Measurements from ENCODE around the gene GP9.

GP9 gene

DNA sequence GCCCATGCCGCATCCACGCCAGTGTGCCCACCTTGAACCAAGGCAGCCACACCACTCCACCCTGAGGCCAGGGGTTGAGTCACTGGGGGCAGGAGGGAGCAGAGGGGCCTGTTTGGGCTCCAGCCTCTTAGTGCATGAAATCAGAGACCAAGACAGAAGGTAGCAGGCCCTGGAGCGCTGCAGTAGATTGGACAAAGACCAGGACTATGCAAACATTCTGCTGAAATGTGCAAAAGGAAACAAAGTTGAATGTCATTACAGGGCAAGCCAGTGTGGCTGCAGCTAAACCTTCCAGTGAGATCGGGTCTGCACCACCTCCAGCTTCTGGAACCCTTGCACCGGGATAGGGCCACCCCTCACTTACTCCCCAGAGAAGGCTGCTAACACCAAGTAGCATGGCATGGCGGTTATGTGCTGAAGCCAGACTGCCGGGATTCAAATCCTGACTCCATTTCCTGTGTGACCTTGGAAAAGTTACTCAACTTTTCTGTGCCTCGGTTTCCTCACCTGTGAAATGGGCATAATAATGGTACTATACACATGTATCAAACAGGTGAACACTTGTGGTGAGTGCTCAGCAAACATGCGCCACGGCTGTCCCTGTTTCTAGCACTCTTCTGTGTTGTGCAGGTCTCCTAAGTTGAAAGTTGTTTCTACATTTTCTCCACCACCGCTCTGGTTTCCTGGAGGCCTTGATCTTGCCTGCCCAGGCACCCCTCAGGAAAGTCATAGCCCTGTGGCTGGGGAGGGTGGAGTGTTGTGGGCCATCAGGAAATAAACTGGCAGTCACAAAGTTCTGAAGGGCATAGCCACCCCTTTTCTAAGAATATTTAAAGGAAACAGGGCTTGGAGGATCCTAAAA is 25.0 kb upstream of the GP9 start:
- TF ChIP-seq TAF1 (IDR thresholded peaks at IDR 0.05; ENCODE audit: low read depth, low read length) (no peak), POLR2AphosphoS5 (IDR thresholded peaks at IDR 0.05; ENCODE audit: low read depth, low read length) (no peak), SPI1 (IDR thresholded peaks at IDR 0.05; ENCODE audit: low read depth, low read length) (no peak), POLR2A (IDR thresholded peaks at IDR 0.05; ENCODE audit: low read depth, low read length) (no peak), PAX5 (IDR thresholded peaks at IDR 0.05; ENCODE audit: insufficient read depth, low read length, severe bottlenecking) (no peak), POU2F2 (IDR thresholded peaks at IDR 0.05; ENCODE audit: low read depth, low read length) (no peak)
- FAIRE-seq (no peak), DNase-seq (ENCODE audit: insufficient read length, low spot score) (no peak)

DNA sequence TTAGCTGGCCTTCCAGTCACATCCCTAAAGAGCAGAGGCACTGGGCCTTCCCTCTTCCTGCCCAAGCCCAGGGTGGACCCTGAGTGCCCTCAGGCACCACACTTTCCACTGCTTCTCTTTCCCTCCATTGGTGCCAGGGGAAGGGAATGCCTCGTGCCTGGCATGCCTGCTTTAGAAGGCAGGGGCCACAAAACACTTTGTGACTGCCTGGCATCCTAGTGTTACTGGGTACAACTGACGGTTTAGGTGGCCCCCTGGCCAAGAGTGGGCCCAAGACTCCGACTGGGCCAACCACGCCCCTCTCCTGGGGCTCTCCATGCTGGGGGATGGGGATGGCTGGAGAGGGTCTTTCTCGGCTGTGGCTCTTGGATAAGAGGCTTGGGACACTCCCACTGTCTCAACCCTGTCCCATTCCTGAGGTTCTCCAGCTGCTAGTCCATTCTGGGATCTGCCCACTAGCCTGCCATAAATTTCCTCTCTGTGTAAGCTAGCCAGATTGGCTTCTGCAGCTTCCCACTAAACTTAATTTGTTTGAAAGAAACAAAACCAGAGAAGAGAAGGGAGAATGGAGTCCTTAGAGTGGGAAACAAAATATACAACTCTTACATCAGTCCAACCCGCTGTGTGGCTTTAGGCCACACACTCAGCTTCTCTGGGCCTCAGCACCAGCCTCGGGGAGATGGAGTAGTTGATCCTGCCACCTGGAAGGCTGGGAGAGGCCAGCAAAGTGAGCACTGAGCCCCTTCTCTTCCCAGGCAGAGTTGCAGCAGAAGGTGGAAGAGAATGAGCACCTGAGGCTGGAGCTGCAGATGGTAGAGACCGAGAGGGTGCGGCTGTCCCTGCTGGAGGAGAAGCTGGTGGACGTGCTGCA is 24.1 kb upstream of the GP9 start:
- DNase-seq (ENCODE audit: insufficient read length, low spot score) (no peak), FAIRE-seq (no peak)
- TF ChIP-seq PAX5 (IDR thresholded peaks at IDR 0.05; ENCODE audit: insufficient read depth, low read length, severe bottlenecking) (no peak), SPI1 (IDR thresholded peaks at IDR 0.05; ENCODE audit: low read depth, low read length) (no peak), POLR2AphosphoS5 (IDR thresholded peaks at IDR 0.05; ENCODE audit: low read depth, low read length) (no peak), TAF1 (IDR thresholded peaks at IDR 0.05; ENCODE audit: low read depth, low read length) (no peak)

- DNase-seq (ENCODE audit: insufficient read length, low spot score) (no peak), FAIRE-seq (no peak)
- no peak for TF ChIP-seq POLR2A (IDR thresholded peaks at IDR 0.05; ENCODE audit: low read depth, low read length)
Measured at GRCh38 chr3:129037093-129037419, 23.5 kb upstream of the GP9 start.

DNA sequence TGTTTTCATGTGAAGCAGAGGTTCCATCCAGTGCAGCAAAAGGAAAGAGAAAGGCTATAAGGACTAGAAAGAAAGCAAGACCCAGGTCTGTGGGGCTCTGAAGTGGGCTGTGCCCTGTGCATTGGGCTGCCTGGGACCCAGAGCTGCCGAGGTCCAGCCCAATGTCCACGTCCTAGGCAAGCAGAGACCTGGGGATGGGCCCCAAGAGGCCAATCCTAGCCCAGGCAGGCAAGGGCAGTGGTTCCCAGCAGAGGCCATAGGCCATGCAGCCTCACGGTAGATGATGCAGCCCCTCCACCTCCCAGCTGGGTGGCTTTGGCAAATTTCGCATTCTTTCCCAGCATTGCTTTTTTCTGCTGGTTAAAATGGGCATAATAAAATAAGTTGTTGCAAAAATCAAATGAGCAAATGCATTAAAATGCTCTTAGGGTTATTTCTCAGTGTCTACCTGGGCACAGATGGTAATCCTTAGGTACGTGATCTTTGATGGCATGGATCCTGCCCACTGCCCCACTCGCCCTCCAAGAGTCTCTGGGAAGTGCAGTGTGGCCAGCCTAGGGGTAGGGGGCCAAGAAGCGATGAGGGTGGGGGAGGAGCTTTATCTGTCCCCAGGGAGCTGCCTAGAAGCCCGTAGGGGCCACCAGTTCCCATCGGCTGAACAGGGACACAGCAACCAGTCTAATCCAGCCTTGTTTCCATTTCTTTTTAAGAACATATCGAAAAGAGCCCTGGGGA is 22.3 kb upstream of the GP9 start:
- no peak for DNase-seq (ENCODE audit: insufficient read length, low spot score)
- FAIRE-seq: no peak
- no peak for TF ChIP-seq PAX5 (IDR thresholded peaks at IDR 0.05; ENCODE audit: insufficient read depth, low read length, severe bottlenecking)
- no peak for TF ChIP-seq SPI1 (IDR thresholded peaks at IDR 0.05; ENCODE audit: low read depth, low read length)

DNA sequence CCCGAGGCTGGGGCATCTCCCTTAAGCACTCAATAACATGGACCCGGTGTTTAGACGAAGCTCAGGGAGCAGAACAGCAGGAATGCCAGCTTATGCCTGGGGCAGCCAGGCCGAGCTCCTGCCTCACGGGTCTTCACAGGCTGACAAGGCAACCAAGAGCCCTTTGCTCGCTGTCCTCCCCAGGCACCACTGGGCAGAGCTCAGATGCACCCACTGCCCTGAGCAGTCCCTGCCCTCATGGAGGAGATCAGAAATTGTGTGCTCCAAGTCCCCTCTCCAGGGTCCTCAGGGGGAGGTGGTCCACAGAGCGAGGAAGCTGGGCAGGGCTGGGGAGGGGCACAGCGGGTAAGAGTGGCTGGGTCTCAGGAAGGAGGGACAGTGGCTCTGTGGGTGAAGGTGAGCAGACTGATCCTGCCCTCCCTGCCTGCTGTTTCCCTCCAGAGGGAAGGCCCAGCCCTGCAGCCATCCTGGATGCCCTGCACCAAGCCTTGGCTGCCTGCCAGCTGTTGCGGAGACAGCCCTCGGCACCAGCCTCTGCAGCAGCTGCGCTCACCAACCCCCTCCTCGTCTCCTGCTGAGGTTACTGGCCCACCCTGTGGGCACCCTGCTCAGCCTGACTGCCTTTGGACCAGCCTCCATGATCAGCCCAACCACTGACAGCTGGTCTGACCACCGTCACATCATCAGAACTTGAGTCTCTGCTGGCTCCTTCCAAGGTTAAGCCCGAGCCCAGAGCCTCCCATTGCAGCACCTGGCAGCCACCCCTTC is 21.1 kb upstream of the GP9 start:
- DNase-seq (ENCODE audit: insufficient read length, low spot score): no peak
- FAIRE-seq: no peak
- TF ChIP-seq SPI1 (IDR thresholded peaks at IDR 0.05; ENCODE audit: low read depth, low read length) (no peak), TAF1 (IDR thresholded peaks at IDR 0.05; ENCODE audit: low read depth, low read length) (no peak), POLR2A (IDR thresholded peaks at IDR 0.05; ENCODE audit: low read depth, low read length) (no peak), POLR2AphosphoS5 (IDR thresholded peaks at IDR 0.05; ENCODE audit: low read depth, low read length) (no peak), POU2F2 (IDR thresholded peaks at IDR 0.05; ENCODE audit: low read depth, low read length) (no peak), PAX5 (IDR thresholded peaks at IDR 0.05; ENCODE audit: insufficient read depth, low read length, severe bottlenecking) (no peak)

- TF ChIP-seq POU2F2 (IDR thresholded peaks at IDR 0.05; ENCODE audit: low read depth, low read length) (no peak), POLR2A (IDR thresholded peaks at IDR 0.05; ENCODE audit: low read depth, low read length) (no peak), SPI1 (IDR thresholded peaks at IDR 0.05; ENCODE audit: low read depth, low read length) (no peak), POLR2AphosphoS5 (IDR thresholded peaks at IDR 0.05; ENCODE audit: low read depth, low read length) (no peak), PAX5 (IDR thresholded peaks at IDR 0.05; ENCODE audit: insufficient read depth, low read length, severe bottlenecking) (no peak), TAF1 (IDR thresholded peaks at IDR 0.05; ENCODE audit: low read depth, low read length) (no peak)
- DNase-seq (ENCODE audit: insufficient read length, low spot score) (no peak), FAIRE-seq (no peak)
Measured at GRCh38 chr3:129040039-129040336, 20.6 kb upstream of the GP9 start.

DNA sequence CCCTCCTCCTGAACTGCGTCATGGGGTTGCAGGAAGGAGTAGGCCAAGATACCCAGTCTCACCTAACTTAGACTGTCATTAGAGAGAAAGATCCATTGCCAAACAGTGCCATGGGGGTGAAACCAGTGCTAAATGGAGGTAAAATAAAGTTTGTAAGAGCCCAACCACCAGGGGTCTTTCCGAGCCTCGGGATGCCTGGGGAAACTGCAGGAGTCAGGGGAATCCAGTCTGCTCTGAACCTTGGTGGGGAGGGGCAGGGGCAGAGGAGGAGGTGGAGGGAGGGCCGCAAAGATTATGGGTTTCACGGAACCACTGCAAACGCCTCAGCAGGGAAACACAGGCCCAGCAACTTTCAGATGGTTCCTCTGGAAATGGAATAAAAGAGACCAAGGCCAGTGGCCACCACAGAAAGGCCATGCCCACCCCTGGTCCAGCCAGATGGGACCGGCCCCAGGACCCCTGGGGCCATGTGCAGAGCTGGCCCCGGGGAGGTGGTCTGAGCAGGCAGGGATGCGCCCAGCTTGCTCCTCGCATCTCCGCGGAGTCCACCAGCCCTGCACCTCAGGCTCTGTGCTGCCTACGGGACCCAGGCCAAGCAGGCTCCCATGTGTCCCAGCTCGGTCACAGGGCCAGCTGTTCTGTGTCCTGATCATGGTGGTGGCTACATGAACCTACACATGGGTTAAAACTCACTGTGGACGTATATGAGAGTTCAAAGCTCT is 19.8 kb upstream of the GP9 start:
- DNase-seq (ENCODE audit: insufficient read length, low spot score) (no peak), FAIRE-seq (no peak)
- TF ChIP-seq POLR2AphosphoS5 (IDR thresholded peaks at IDR 0.05; ENCODE audit: low read depth, low read length) (no peak), POLR2A (IDR thresholded peaks at IDR 0.05; ENCODE audit: low read depth, low read length) (no peak), SPI1 (IDR thresholded peaks at IDR 0.05; ENCODE audit: low read depth, low read length) (no peak), PAX5 (IDR thresholded peaks at IDR 0.05; ENCODE audit: insufficient read depth, low read length, severe bottlenecking) (no peak), POU2F2 (IDR thresholded peaks at IDR 0.05; ENCODE audit: low read depth, low read length) (no peak), TAF1 (IDR thresholded peaks at IDR 0.05; ENCODE audit: low read depth, low read length) (no peak)

- TF ChIP-seq POU2F2 (IDR thresholded peaks at IDR 0.05; ENCODE audit: low read depth, low read length) (no peak), POLR2A (IDR thresholded peaks at IDR 0.05; ENCODE audit: low read depth, low read length) (no peak), TAF1 (IDR thresholded peaks at IDR 0.05; ENCODE audit: low read depth, low read length) (no peak), SPI1 (IDR thresholded peaks at IDR 0.05; ENCODE audit: low read depth, low read length) (no peak), PAX5 (IDR thresholded peaks at IDR 0.05; ENCODE audit: insufficient read depth, low read length, severe bottlenecking) (no peak), POLR2AphosphoS5 (IDR thresholded peaks at IDR 0.05; ENCODE audit: low read depth, low read length) (no peak)
- FAIRE-seq: no peak
- no peak for DNase-seq (ENCODE audit: insufficient read length, low spot score)
Measured at GRCh38 chr3:129045675-129046036, 14.9 kb upstream of the GP9 start.

All from GM12891 (cell line).